Naive thymus-derived CD8-positive, alpha-beta T cell (primary cell): ENCODE results near the gene ESYT1. TPM values are rescaled to one million over a fixed set of nuclear protein-coding genes. Genes with fewer than 3 reads are reported as not detected.
A peak's percentile ranks its signal among the peaks of the same experiment; 100 is the strongest.

Experiments
- ATAC-seq, 2 donors: fragments of 150-1000 bp; cut with Tn5 transposase in 1 of 2; sonication (Bioruptor Pico), chemical (Tn5 transposase) in 1 of 2; 1 replicate in 1 of 2; 2 replicates in 1 of 2; pipeline ENCODE4 v1.10.0; 2021; ENCODE audit warnings: mild to moderate bottlenecking in 2 of 2, moderate library complexity in 2 of 2
- POLR2A ChIA-PET: fragments of 350-600 bp; sonication (Branson Sonifier 250); formaldehyde crosslinking; loops from one replicate; lab custom pipeline; 2021; ENCODE audit warnings: antibody characterized with exemption; lab: Charles Lee
- DNase-seq, 10 donors: peaks; one replicate each; pipeline versions ENCODE4 v3.0.0 to v3.0.0-alpha.2; 2020 to 2022
- H3K27ac Mint-ChIP-seq, 10 donors: one replicate each; pipeline ENCODE4 v1.8.0; 2020 to 2022; ENCODE audit warnings: mild to moderate bottlenecking in 10 of 10, mixed read lengths in 10 of 10, moderate library complexity in 4 of 10, inconsistent platforms in 1 of 10
- H3K27me3 Mint-ChIP-seq, 5 donors: one replicate each; pipeline ENCODE4 v1.8.0; 2021 to 2022; ENCODE audit warnings: mixed read lengths in 5 of 5
- H3K36me3 Mint-ChIP-seq, 3 donors: one replicate each; pipeline ENCODE4 v1.8.0; 2020 to 2022; ENCODE audit warnings: mixed read lengths in 3 of 3, mild to moderate bottlenecking in 2 of 3, inconsistent platforms in 1 of 3
- H3K4me1 Mint-ChIP-seq, 4 donors: one replicate each; pipeline ENCODE4 v1.8.0; 2021 to 2022; ENCODE audit warnings: mixed read lengths in 4 of 4
- H3K4me3 Mint-ChIP-seq, 10 donors: one replicate each; pipeline ENCODE4 v1.8.0; 2020 to 2022; ENCODE audit warnings: mild to moderate bottlenecking in 10 of 10, mixed read lengths in 10 of 10, moderate library complexity in 6 of 10, inconsistent platforms in 1 of 10
- H3K9me3 Mint-ChIP-seq, 9 donors: one replicate each; pipeline ENCODE4 v1.8.0; 2020 to 2022; ENCODE audit warnings: mixed read lengths in 9 of 9, mild to moderate bottlenecking in 3 of 9, inconsistent platforms in 1 of 9, moderate library complexity in 1 of 9
- polyA plus RNA-seq, 3 donors: library from polyadenylated mRNA; unstranded; fragments of 300-500 nt; fragmentation: Illumina TruSeq; gene quantifications; one replicate each; pipeline ENCODE4 v1.2.3, GENCODE V29; 2021
- total RNA-seq, 8 experiments: library from RNA in 2 of 8; stranded (reverse) in 2 of 8; gene quantifications; one replicate each; pipeline ENCODE4 v1.2.3 and lab custom pipeline; 2021 to 2026

ESYT1 gene
- total and polyA plus RNA-seq, 5 experiments from 2014 or later: 257 to 433 (median 354) TPM

GRCh38 chr12:56163533-56164344 lies 35.7 kb downstream of the ESYT1 start:
- no peak for DNase-seq
- no peaks in the 10 kb centered on the region for H3K27me3 Mint-ChIP-seq
- no peak overlapping the region for H3K4me3 Mint-ChIP-seq
- POLR2A ChIA-PET: interaction anchor here (0.6 to 13.3 kb wide), 11 partner anchors 8 to 82 kb away, joined by 3 to 163 read pairs (median 5); partner anchors contain the start of genes ESYT1, MYL6B, RNF41 and SMARCC2
- H3K36me3 Mint-ChIP-seq: peaks cover 12 to 79% (median 14%) of the 10 kb centered on the region in 3 donors
- H3K4me1 Mint-ChIP-seq: peaks cover 25 to 35% (median 33%) of the 10 kb centered on the region in 4 donors
- peak overlapping the region; percentile 9 to 80 (median 51) for H3K27ac Mint-ChIP-seq
- ATAC-seq: no peak
- no peaks in the 10 kb centered on the region for H3K9me3 Mint-ChIP-seq

- peak overlapping the region in 8 of 10 donors; percentile 18 to 86 (median 50) for H3K27ac Mint-ChIP-seq
- no peaks in the 10 kb centered on the region for H3K9me3 Mint-ChIP-seq
- ATAC-seq (no peak), DNase-seq (no peak)
- H3K27me3 Mint-ChIP-seq: no peaks in the 10 kb centered on the region
- peaks cover 11 to 85% (median 14%) of the 10 kb centered on the region in 3 donors for H3K36me3 Mint-ChIP-seq
- peaks cover 19 to 29% (median 28%) of the 10 kb centered on the region in 4 donors for H3K4me1 Mint-ChIP-seq
- POLR2A ChIA-PET: interaction anchor here (0.6 to 13.3 kb wide), 4 partner anchors 25 to 81 kb away, joined by 4 to 163 read pairs (median 5); partner anchors contain the start of genes ESYT1, RNF41 and SMARCC2
- peak overlapping the region in 1 of 10 donors; percentile 24 for H3K4me3 Mint-ChIP-seq
Observed at GRCh38 chr12:56164345-56164729, 36.3 kb downstream of the ESYT1 start.

DNA sequence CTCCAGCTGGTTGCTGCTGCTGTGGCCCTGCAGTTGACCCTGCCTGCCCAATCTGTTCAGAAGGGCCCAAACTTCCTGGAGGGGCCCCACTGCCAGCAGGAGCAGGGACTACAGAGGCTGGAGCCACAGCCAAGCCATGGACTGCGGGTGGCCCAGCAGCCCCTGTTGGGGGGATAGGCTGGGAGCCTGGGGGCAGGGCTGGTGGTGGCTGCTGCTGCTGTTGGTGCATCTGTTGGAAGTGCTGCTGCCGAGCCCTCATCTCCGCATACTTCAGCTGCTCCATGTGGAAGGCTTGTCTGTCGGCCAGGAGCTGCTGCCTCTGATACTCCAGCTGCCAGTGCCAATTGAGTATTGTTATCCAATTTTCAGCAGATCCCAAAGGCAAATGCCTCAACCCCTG lies 37.3 kb downstream of the ESYT1 start:
- POLR2A ChIA-PET: interaction anchor here (1.0 to 13.3 kb wide), 3 partner anchors 10 to 39 kb away, joined by 3 to 163 read pairs (median 5); partner anchors contain the start of genes ESYT1 and SMARCC2
- H3K27me3 Mint-ChIP-seq: no peaks in the 10 kb centered on the region
- H3K4me1 Mint-ChIP-seq: peaks cover 12 to 19% (median 18%) of the 10 kb centered on the region in 4 donors
- no peak for DNase-seq
- H3K27ac Mint-ChIP-seq: peak overlapping the region in 3 of 10 donors; percentile 1 to 55 (median 22)
- H3K9me3 Mint-ChIP-seq: no peaks in the 10 kb centered on the region
- ATAC-seq: no peak
- peaks cover 10 to 88% (median 13%) of the 10 kb centered on the region in 3 donors for H3K36me3 Mint-ChIP-seq
- no peak overlapping the region for H3K4me3 Mint-ChIP-seq

GRCh38 chr12:56169229-56169759 lies 41.2 kb downstream of the ESYT1 start:
- H3K9me3 Mint-ChIP-seq: no peaks in the 10 kb centered on the region
- no peak for DNase-seq
- H3K4me3 Mint-ChIP-seq: no peak overlapping the region
- peak overlapping the region in 7 of 10 donors; percentile 48 to 91 (median 76) for H3K27ac Mint-ChIP-seq
- POLR2A ChIA-PET: interaction anchor here (0.6 to 1.5 kb wide), 5 partner anchors 9 to 41 kb away, joined by 3 to 4 read pairs (median 3); partner anchors contain the start of genes ESYT1 and SMARCC2
- H3K4me1 Mint-ChIP-seq: peaks cover 0 to 3% (median 0%) of the 10 kb centered on the region in 4 donors
- no peak for ATAC-seq
- no peaks in the 10 kb centered on the region for H3K27me3 Mint-ChIP-seq
- H3K36me3 Mint-ChIP-seq: peaks cover 7 to 92% (median 9%) of the 10 kb centered on the region in 3 donors

DNA sequence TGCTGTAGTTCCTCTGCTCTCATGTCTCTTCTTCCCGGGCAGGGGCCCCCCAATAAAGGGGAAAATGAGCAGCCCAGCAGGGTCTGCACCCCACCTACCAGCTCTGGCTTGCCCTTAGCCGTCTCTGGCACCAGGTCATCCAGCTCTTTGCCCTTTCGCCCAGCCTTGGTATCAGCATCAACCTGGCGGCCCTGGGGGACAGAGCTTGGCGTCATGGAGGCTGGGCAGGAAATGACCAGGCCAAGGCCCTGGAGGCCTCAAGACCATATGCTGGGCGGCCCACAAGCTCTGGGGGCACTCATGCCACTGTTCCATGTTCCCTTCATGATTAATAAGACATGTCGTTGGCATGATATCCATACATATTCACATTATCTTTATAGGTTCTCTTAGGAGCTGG lies 44.8 kb downstream of the ESYT1 start:
- ATAC-seq (no peak), DNase-seq (peak in 1 of 10 donors; percentile 4)
- Mint-ChIP-seq H3K27me3 (no peaks in the 10 kb centered on the region), H3K27ac (peak overlapping the region in 3 of 10 donors; percentile 24 to 80 (median 29)), H3K9me3 (no peaks in the 10 kb centered on the region), H3K4me3 (no peak overlapping the region), H3K4me1 (no peaks in the 10 kb centered on the region), H3K36me3 (peaks cover 1 to 93% (median 5%) of the 10 kb centered on the region in 3 donors)
- POLR2A ChIA-PET: interaction anchor here (0.6 to 1.4 kb wide), 3 partner anchors 12 to 45 kb away, joined by 3 to 4 read pairs (median 4); partner anchors contain the start of gene ESYT1

DNA sequence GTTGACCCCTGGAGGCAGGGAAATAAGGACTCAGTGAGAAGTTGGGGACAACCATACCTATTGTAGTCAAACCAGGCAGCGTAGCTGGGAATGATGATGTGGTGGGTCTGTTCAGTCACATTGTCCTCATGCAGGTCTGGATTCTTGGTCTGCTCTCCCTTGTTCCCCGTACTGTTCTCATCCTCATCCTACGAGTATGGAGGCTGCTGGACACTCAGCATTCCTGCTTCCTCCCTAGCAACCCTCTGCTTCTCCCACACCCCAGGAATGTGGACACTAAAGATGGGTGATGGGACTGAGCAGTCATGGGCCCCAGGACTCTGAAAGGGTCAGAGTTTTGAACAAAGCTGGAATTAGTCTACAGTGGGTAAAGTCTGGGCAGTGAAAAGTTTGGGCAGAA lies 50.3 kb downstream of the ESYT1 start:
- H3K9me3 Mint-ChIP-seq: no peaks in the 10 kb centered on the region
- H3K4me1 Mint-ChIP-seq: no peaks in the 10 kb centered on the region
- DNase-seq (no peak), ATAC-seq (no peak)
- H3K36me3 Mint-ChIP-seq: peaks cover 0 to 93% (median 12%) of the 10 kb centered on the region in 3 donors
- H3K4me3 Mint-ChIP-seq: no peak overlapping the region
- POLR2A ChIA-PET: interaction anchor here (0.8 to 1.4 kb wide), 2 partner anchors 27 to 60 kb away, joined by 3 read pairs; partner anchors contain the start of gene ZC3H10
- peak overlapping the region in 3 of 10 donors; percentile 16 to 48 (median 16) for H3K27ac Mint-ChIP-seq
- no peaks in the 10 kb centered on the region for H3K27me3 Mint-ChIP-seq

- peak overlapping the region in 3 of 10 donors; percentile 56 to 96 (median 93) for H3K4me3 Mint-ChIP-seq
- peaks cover 0 to 47% (median 5%) of the 10 kb centered on the region in 3 donors for H3K36me3 Mint-ChIP-seq
- DNase-seq: no peak
- peaks cover 0 to 3% (median 0%) of the 10 kb centered on the region in 5 donors for H3K27me3 Mint-ChIP-seq
- peaks cover 26 to 40% (median 33%) of the 10 kb centered on the region in 4 donors for H3K4me1 Mint-ChIP-seq
- POLR2A ChIA-PET: interaction anchor here (0.7 to 7.8 kb wide), 6 partner anchors 25 to 83 kb away, joined by 3 to 284 read pairs (median 40); partner anchors contain the start of genes ESYT1, MYL6, PA2G4 and RNF41
- peak overlapping the region in 8 of 10 donors; percentile 40 to 95 (median 90) for H3K27ac Mint-ChIP-seq
- ATAC-seq: no peak
- no peaks in the 10 kb centered on the region for H3K9me3 Mint-ChIP-seq
Observed at GRCh38 chr12:56186957-56187356, 58.9 kb downstream of the ESYT1 start.

- H3K4me1 Mint-ChIP-seq: peaks cover 34 to 48% (median 39%) of the 10 kb centered on the region in 4 donors
- peak overlapping the region; percentile 89 to 95 (median 92) for H3K27ac Mint-ChIP-seq
- peaks cover 0 to 3% (median 0%) of the 10 kb centered on the region in 5 donors for H3K27me3 Mint-ChIP-seq
- H3K4me3 Mint-ChIP-seq: peak overlapping the region; percentile 89 to 96 (median 90)
- no peak for ATAC-seq
- POLR2A ChIA-PET: interaction anchor here (0.5 to 7.8 kb wide), 12 partner anchors 19 to 1659 kb away, joined by 3 to 284 read pairs (median 13); partner anchors contain the start of genes ANKRD52, CNPY2, ESYT1 and MYL6
- H3K36me3 Mint-ChIP-seq: peaks cover 0 to 35% (median 5%) of the 10 kb centered on the region in 3 donors
- no peak for DNase-seq
- H3K9me3 Mint-ChIP-seq: no peaks in the 10 kb centered on the region
Observed at GRCh38 chr12:56188131-56188777, 60.2 kb downstream of the ESYT1 start.

- no peaks in the 10 kb centered on the region for H3K9me3 Mint-ChIP-seq
- H3K36me3 Mint-ChIP-seq: peaks cover 0 to 32% (median 5%) of the 10 kb centered on the region in 3 donors
- POLR2A ChIA-PET: interaction anchor here (1.1 to 7.8 kb wide), 15 partner anchors 19 to 499 kb away, joined by 3 to 284 read pairs (median 11); partner anchors contain the start of genes ANKRD52, CNPY2, ESYT1 and MYL6
- peak overlapping the region; percentile 89 to 95 (median 92) for H3K27ac Mint-ChIP-seq
- peak; percentile 18 to 20 for ATAC-seq
- peaks cover 0 to 3% (median 0%) of the 10 kb centered on the region in 5 donors for H3K27me3 Mint-ChIP-seq
- H3K4me1 Mint-ChIP-seq: peaks cover 37 to 51% (median 43%) of the 10 kb centered on the region in 4 donors
- DNase-seq: peak in 3 of 10 donors; percentile 38 to 45 (median 41)
- peak overlapping the region; percentile 89 to 96 (median 90) for H3K4me3 Mint-ChIP-seq
Observed at GRCh38 chr12:56188778-56189098, 60.7 kb downstream of the ESYT1 start.

DNA sequence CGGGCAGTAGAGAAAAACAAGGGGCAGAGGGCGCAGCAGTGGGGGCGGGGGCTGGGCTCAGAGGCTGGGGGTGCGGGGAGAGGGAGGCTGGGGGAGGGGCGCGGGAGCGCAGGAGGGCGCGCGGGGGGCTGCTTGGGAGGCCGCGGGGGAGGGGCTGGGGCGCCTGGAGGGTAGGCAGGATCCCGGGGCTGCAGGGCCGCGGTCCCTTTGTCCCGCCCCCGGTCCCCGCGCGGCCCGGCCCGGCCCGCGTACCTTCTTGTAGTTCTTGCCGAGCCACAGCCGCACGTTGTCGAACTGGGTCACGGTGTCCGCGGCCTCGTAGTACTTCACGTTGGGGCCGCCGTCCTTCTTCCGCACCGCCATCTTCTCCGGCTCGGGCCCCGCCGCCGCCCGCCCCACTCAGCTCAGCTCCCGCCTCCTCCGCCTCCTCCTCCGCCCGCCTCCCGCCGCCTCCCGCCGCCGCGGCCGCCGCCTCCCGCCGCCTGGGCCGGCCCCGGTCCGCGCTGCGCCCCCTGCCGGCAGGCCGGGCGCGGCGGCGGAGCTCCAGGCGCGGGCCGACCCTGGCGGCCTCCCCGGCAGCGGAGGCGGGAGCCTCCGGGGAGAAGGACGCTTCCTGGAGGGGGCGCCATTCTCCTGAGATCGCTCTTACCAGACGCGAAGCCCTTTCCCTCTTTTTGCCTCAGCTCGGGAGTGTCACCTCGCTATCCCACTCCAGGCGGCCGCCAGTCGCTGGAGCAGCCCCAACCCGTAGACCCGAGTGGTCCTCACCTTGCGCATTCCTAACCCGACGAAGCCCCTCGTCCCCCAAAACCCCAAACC lies 61.2 kb downstream of the ESYT1 start, which contains the start of gene SMARCC2:
Gene SMARCC2 (minus strand): TSS at position 385 of the 819 bp plus-strand sequence. CDS start 22 bp downstream, at position 363.
- Mint-ChIP-seq H3K27me3 (peaks cover 0 to 3% (median 0%) of the 10 kb centered on the region in 5 donors), H3K9me3 (no peaks in the 10 kb centered on the region), H3K4me3 (peak within 1 kb of the TSS; percentile 89 to 99 (median 96)), H3K36me3 (peaks cover 0 to 26% (median 5%) of the 10 kb centered on the region in 3 donors), H3K4me1 (peaks cover 39 to 51% (median 43%) of the 10 kb centered on the region in 4 donors), H3K27ac (peak within 1 kb of the TSS; percentile 97 to 100 (median 98))
- DNase-seq (peak; percentile 74 to 91 (median 82)), ATAC-seq (peak; percentile 82 to 84)
- POLR2A ChIA-PET: interaction anchor here (0.5 to 7.8 kb wide), 38 partner anchors 8 to 922 kb away, joined by 3 to 284 read pairs (median 5); partner anchors contain the start of genes ANKRD52, CNPY2, DNAJC14 and ESYT1
